Pons (tissue), 1 donor: Measurements from ENCODE around the gene TIFAB.

ENCODE experiments used
- DNase-seq: peaks from one replicate; pipeline ENCODE4 v3.0.0-alpha.2; 2016; ENCODE audit warnings: low spot score

The TIFAB gene

DNA sequence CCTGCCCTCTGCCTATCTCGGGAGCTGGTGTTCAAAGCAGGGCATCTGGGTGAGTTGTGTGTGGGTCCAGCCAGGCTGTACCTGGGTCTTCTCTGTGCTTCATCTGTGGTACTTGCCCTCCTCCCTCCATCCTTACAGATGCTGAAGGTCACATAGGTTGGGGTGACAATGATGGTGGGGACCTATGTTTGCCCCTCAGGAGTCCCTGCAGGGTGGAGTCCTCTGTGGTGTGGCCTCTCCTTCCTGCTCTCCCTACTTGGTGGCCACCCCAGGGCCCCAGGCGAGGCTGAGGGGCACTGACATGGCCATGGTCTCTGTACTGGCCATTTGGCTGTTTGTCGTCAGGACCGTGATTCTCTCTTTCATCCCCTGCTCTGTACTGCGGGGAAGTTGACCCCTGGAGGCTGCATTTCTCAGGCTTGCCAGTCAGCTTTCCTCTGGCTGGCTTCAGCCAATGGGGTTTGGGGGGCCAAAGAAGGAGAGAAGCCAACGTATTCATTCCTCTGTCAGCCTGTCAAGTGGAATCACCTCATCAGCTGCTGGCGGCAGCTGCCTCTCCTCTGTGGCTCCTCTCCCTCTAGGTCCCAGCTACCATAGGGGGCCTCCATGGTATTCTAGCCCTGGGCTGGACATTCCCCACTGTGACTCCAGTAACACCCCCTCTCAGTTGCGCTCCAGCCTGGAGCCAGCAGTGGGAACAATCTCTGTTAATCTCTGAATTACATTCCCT is 9.6 kb downstream of the TIFAB start:
- DNase-seq, result no peak

DNA sequence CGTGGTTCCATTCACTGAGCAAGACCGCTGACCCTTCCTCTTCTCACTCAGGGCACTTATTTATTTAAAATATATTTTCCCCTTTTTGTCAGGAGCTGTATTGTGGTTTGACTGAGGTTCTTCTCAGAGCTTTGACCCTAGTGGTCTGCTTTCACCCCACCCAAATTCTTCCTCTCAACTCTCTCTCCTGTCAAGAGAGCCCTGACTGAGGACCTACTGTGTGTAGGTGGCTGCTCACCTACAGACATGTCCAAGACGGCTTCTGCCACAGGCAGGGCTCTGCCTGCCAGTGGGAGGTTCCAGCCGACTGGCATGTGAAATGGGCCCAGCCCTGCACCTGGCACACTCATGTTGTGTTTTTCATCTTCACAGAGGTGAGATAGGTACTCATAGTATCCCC is 10.2 kb downstream of the TIFAB start:
- DNase-seq, result no peak

DNA sequence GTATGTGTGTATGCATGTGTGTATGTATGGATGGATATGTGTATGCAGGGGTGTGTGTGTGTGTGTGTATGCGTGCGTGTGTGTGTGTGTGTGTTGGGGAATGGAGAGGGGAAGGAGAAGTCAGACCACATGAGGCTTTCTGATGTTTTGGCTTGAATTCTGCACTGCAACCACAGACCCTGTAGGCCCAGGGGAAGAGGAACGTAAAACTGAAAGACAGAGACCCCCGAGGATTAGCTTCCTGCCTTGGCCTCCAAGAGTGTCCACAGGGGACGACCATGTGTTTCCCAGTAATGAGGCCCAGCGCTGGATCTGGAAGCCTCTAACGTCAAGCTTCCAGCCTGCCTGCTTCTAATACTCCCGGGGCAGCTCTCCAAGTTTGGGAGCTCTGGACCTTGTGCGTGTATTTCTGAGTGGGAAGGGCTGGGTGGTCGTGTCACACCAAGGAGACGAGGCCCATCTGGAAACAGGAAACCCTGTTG is 10.8 kb downstream of the TIFAB start:
- DNase-seq, result no peak

DNA sequence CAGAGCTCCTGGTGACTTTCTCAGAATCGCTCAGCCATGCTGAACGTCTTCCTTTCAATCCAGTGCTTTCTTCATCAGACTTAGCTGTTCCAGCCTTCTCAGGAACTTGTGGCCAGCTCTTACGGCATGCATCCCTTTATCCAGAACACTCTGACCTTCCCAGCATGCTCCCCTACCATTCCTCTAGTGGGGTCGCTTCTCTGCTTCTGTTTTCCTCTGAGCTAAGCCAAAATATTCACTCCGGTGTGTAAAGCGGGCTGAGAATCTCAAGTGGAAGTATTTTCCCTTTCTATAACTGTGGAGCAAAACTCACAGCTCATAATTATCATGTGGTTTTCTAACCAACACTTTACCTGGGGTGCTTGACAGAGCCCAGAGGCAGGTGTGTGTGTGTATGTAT is 11.2 kb downstream of the TIFAB start:
- DNase-seq, result no peak

DNA sequence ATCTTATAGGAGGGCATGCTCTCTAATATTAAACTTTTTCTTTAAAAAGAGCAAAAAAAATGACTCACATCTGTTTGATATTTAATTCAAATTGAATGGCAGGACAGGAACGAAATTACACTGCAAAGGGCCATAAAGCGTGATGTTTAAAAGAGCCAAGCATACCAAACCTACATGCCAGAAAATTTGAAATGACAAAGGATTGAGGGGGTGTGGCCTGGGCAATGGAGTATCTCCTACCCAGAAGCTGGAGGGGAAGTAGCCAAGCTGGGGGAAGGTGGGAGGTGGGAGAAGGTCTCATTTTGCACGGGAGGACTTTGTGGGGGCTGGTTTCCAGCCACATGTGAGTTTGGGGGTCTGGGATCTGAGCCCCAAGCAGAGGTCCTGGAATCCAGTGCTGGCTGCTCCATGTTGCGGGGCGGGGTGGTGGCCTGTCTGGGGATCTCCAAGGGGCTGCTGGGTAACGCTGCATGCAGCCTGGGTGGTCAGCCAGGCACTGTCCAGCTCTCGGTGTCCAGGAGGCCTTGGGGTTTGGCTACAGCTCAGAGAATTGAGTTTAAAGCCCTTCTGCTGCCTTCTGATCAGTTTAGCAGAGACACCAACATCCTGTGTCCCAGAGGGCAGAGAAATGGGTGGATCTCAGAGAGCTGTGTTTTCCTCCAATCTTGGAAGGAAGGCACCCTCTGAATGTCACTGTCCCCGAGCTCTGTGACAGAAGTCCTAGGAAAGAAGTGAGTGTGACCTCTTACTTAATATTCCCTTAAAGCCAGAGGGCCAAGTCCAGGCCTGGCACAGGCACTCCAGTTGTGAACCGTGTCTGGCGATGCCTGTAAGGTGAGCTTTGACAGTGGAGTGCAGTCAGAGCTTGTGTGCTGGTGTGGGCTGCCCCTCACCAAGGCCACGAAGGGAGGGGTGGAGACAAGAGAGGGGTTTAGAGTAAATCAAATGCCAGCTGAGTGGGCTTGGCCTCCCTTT is 12.6 kb downstream of the TIFAB start:
- DNase-seq, result no peak

DNA sequence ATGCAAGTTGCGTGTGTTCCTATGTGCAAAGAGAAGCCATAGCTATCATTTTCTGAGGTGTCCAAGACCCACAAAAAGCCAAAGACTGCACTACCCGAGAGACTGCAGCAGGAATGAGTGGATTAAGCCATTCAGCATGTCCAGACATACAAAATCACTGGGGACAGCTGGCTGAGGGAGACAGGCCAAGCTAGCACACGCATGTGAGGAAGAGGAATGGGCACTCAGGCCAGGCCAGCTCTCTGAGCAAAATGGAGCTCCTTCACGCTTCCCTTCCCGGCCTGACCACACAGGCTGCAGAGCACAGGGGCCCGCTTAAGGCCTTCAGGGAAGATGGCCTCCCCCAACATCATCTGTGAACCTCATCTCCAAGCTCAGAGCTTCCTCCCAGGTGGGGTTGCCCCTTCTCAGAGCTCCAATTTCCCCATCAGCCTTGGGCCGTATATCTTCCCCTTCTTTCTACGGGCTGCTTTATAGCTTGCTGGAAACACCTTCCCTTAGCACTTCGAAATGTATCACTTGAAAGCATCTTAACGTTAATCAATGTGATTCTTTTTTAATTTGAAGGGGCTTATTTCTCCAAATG is 13.4 kb downstream of the TIFAB start:
- DNase-seq, result no peak

DNA sequence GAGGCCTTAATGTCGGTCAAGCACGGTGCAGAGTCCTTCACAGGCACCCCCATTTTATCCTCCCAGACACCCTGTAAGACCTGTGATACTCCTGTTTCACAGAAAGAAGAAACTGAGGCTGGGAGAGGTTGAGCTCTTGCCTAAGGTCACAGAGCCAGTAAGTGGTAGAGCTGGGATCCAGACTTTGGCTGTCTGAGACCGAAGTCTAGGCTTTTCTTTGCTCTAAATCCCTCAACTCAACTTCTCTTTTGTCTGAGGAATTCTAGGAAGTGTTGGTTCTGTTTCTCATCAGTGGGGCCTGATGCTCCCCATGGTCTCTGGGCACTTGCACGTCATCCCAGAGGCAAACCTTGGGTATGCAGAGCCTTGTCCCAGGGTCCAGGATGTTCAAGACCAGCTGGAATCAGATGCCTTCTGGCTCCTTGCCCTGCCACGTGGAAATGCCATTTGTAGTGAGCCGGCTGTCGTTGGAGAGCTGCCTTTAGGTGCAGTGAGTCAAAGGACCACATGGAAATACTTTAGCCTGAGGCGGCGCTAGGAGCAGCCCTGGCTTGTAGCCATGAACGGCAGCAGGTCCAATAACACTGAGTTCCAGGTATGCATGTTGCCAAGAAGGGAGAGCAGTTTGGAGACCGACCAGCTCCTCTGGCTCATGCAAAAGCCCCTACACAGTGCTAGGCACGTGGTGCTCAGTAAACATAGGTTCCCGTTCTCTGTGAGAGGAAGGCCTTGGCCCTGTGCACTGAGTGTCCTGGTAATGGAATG is 14.2 kb downstream of the TIFAB start:
- DNase-seq, result peak; percentile 36

DNA sequence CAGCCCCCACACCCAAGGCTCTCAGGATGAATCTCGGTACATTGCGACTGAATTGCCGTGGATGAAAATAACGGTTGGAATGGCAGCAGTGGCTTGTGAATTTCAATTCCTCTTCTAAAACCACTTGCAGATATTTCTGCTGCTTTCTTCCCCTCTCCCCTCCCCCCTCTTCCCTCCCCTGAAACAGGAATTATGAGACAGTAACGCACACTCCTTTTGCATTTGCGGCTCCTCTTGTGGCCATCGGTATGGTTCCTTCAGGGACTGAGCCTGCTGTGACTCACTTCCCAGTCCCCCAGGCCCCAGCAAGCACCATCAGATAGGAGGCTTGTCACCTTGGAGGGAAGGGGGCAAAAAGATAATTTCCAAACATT is 14.7 kb downstream of the TIFAB start:
- DNase-seq, result peak; percentile 72

DNA sequence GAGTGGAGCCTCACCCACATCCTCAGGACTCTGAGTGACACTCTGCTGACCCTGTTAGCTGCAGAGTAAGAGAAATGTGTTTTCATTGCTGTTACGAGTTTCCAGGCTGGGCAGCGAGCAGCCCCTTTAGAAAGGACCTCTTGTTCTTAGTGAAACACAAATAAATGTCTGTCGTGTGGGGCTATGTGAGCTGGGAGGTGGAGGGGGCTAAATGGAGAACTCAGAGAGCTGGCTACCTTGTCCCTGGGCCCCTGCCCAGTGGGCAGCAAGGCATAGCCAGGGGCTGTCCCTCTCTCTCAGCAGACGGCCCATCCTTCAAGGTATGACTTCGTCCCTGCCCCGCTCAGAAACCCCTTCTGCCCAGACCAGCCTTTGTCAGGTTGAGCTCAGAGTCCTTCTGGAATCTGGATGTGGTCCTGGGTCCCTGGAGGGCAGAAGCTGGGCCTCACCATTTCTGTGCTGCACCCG is 15.2 kb downstream of the TIFAB start:
- no peak for DNase-seq

DNA sequence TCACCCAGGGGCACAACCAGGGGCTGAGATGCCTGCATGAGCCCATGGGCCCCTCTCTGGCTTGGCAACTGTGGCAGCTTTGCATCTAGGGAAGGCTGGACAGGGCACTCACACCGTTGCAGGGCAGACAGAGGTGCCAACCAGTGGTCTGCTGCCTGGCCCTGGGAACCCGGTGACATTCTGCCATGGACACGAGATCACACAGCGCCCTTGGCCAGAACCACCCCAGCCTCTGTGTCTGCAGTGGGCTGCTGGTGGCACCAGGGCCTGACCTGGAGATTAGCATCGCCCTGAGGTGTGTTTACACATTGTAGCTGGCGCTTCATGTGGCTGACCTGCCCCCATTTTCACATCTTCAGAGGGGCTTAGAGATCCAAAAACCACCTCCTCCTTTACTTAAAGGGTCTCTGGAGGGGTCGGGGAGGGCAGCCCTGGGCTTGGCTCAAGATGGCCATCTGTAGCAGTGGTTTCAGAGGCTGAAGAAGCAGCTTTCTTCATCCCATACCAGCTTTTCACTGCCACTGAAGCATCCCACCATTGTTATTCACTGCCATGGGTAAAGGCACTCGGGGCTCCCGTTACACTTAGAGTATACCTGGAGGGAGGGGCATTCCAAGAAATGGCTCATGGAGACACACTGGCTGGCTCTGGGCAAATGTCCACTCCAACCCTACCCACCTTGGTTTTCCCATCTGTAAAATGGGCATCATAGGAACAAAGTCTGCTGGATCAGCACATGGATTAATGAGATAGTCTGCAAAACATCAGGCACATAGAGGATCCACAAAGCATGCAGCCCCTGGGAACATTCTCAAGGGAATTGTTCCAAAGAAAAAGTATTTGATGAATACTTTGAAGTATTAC is 16.5 kb downstream of the TIFAB start:
- DNase-seq, result no peak

DNA sequence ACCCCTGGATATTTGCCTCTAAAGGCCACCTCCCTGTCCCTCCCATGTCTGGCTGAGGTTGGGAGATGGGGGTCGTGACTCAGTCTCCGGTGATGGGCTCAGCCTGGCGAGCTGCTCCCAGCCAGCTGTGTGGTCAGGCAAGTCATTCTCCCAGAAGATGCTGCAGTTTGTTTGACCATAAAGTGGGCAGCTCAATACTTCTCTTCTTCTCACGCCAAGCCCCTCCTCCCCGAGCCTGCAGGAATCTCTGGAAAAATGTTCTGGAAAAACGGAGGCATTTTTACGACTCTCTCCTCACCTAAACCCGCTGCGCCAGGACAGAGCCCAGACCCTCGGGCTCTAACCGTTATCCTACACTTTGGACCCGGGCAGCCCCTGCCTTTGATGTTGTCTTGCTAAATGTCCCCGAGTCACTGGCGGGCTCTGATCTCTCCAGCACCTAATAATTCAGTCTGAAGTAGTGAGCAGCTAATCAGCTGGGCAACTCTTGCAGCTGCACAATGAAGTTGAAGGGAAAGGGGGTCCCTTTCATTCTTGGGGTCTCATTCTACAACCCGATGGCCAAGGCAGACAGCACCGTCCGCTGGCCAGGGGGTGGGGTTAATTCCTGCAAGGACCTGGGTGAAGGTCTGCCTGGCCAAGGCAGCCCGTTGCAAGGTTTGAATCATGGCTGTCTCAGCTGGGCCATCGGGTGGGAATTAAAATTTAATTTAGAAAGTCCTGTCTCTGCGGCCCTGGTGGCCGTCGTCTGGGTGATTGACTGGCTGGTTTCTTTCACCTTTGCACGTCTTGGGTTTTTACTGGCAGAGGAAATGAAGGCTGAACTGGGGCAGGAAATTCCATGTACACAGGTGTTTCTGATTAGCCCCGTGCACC is 17.3 kb downstream of the TIFAB start:
- no peak for DNase-seq

DNA sequence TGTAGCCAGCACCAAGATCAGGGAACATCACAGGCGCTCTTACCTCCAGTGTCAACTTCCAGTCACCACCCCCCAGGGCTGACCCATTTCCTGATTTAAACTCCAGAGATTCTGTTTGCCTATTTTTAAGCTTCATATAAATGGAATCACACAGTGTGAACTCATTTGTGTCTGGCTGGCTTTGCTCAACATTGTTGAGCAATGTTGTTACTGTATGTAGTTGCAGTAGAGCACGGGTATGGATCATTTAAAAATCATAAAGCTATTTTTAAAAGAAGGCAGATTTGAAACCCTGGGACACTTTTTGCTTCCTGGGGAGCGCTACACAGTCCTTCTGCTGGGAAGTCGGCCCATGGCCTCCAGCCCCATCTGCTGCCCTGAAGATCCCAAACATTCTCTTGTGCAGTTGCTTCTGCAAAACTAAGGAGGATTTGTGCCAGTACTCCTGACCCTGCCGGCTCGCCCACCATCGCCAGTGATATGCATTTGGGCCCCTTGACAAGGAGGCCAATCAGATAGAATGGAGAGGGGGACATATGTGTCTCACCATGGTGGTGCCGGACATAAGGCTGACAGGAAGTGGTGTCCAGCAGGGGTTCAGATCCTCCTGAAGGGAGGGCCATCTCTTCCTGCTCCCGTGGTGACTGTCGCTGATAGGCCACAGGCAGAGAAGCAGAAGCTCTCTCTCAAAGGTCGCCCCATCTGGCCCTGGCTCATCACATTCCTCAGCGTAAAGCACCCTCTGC is 18.3 kb downstream of the TIFAB start:
- no peak for DNase-seq

DNA sequence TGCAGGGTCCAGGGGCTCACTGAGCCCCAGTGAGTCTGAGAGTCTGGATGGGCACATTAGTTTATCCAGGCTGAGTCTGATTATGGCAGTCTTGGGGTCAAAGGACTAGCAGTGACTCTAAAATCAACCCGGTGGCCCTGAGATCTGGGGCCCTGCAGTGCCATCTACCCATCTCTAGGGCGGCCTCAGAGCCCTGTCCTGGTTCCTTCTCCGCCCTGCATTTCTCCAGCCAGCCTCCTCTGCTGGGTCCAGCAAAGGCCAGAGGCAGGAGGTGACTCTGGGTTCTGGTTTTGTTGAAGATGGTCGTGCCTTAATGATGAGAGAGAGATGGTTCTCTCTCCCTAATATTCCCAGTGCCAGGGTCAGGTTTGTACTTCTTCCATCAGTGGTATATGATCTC is 20.0 kb downstream of the TIFAB start:
- DNase-seq, result no peak

DNA sequence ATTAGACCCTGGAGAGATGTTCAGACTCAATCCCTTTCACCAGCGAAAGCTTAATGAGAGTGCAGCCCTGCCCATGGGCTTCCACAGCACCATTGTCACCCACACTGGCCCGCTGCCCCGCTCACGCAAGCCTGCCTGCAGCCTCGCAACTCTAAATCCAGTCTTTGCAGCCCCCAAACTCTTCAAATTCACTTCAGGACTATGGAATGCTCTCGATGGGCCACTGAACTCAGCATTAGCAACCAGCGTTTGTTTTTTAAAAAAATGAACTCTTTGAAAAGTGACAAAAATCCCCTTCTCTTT is 22.1 kb downstream of the TIFAB start:
- no peak for DNase-seq

DNA sequence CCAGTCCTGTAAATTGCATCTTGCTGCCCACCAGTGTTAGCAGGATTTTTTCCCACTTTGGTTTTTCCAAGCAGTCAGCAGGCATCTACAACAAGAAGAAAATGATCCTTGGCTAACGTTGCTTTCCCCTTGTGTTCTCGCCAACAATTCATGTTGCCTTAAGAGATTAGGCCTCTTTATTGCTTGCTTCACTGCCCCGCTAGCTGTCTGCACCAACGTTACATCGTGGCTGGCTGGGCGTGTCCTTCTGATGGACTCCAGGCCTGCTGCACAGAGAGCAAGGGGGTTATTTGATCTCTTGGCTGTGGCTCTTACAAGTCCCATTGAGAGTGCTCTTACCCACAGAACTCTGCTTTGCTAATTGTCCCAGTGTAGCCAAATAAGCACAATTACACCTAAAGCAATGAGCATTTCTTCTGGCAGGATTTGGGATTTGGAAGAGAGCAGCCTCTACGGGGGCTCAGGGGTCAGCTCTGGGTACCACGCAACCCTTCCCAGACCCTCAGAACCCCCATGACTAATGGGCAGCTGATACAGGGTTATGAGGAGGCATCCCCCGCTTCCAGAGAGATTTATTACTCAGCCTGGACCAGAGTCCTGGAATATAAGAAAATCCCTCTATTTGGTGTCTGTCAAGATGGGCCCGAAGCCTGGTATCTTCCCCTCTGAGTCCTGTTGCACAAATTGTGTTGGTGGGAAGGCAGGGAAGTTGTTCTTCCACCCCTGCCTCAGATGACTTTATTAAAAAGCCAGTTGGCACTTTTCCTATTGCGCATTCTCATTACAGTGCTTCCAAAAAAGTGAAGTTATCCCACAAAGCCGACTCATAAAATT is 22.6 kb downstream of the TIFAB start:
- DNase-seq, result no peak

DNA sequence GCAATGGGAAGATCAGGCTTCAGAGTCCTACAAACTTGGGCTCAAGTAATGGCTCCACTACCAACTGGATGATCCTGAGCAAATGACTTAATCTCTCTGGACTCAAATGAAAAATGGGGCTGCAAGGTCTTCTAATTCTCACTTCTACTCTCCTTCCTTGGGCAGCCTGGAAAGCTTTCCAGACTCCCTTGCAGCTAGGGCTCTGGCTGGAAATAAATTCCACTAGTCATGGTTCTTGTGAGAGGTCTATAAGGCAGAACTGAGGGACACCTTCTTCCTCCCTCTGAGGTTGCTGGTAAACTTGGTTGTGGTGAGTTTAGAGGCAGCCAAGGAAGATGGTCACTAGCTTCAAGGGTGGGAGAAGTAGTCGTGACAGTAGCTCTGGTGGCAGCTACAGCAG is 23.6 kb downstream of the TIFAB start:
- DNase-seq, result no peak

DNA sequence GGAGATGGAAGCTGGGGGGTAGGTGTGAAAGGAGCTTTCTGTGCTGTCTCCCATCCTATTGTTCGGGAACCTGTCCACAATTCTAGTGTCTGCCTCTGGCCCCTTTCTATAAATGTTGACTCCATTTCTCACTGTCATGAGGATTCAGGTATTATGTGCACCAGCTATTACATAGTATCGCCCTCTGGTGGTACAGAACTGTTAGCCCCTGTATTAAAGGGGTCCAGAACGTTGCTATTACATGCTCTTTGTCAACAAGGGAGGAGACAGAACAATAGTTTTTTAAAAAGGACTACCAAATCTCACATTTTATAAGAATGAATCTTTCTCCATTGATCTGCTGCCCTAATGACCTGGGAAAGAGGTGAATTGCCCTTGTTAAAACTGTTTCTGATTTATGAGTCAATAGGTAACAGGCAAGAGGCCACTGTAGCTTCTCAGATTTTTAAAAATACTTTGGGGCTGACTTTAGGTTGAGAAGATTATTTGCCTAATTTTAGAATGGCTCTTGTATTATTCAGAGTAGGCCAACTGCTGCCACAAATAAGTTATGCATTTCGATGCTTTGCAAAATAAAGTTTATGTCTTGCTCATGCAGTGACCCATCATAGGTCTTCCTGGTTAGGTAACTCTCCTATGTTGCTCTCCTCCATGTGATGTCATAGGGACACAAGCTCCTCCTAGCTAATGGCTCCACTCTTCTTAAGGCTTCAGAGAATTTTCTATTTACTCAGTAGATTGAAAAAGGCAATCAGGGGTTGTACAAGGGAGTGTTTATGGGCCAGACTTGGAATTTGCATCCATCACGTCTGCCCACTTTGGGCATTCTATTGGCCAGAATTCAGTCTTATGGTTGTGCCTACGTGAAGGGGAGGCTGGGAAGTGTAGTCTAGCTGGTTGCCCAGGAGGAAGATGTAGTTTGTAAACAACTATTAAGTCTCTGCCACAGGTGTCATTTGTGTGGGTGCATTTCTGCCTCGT is 25.8 kb downstream of the TIFAB start:
- DNase-seq, result no peak
